Pons (tissue), 1 donor: ENCODE results near the gene FMN1.

Source experiments
- DNase-seq: peaks from one replicate; pipeline ENCODE4 v3.0.0-alpha.2; 2016; ENCODE audit warnings: low spot score

The FMN1 gene

GRCh38 chr15:32919749-32920414 lies 274.6 kb downstream of the FMN1 start:
- DNase-seq: no peak

- DNase-seq: no peak
These were observed 276.0 kb downstream of the FMN1 start for GRCh38 chr15:32918547-32918946.

- DNase-seq: no peak
These were observed 283.7 kb downstream of the FMN1 start for GRCh38 chr15:32910839-32911238.

GRCh38 chr15:32909431-32909830 lies 285.1 kb downstream of the FMN1 start:
- no peak for DNase-seq

GRCh38 chr15:32908872-32909271 lies 285.6 kb downstream of the FMN1 start:
- DNase-seq: peak; percentile 30

GRCh38 chr15:32908135-32908801 lies 286.2 kb downstream of the FMN1 start:
- DNase-seq: peak; percentile 75

- no peak for DNase-seq
These were observed 289.0 kb downstream of the FMN1 start for GRCh38 chr15:32905481-32905880.

- no peak for DNase-seq
These were observed 290.1 kb downstream of the FMN1 start for GRCh38 chr15:32904448-32904847.

- DNase-seq: no peak
These were observed 290.8 kb downstream of the FMN1 start for GRCh38 chr15:32903591-32904290.

GRCh38 chr15:32901995-32902394 lies 292.5 kb downstream of the FMN1 start:
- no peak for DNase-seq

- no peak for DNase-seq
These were observed 293.3 kb downstream of the FMN1 start for GRCh38 chr15:32901192-32901591.

- DNase-seq: no peak
These were observed 295.4 kb downstream of the FMN1 start for GRCh38 chr15:32899126-32899596.

GRCh38 chr15:32898414-32898813 lies 296.1 kb downstream of the FMN1 start:
- no peak for DNase-seq

GRCh38 chr15:32893421-32893820 lies 301.1 kb downstream of the FMN1 start:
- no peak for DNase-seq

- no peak for DNase-seq
These were observed 305.3 kb downstream of the FMN1 start for GRCh38 chr15:32889214-32889613.

GRCh38 chr15:32888221-32888761 lies 306.2 kb downstream of the FMN1 start:
- DNase-seq: no peak

GRCh38 chr15:32887090-32887489 lies 307.4 kb downstream of the FMN1 start:
- DNase-seq: no peak

- no peak for DNase-seq
These were observed 308.1 kb downstream of the FMN1 start for GRCh38 chr15:32886459-32886858.

GRCh38 chr15:32885713-32886112 lies 308.8 kb downstream of the FMN1 start:
- no peak for DNase-seq

- DNase-seq: no peak
These were observed 310.4 kb downstream of the FMN1 start for GRCh38 chr15:32884146-32884545.

GRCh38 chr15:32882955-32883354 lies 311.6 kb downstream of the FMN1 start:
- no peak for DNase-seq

GRCh38 chr15:32881528-32881927 lies 313.0 kb downstream of the FMN1 start:
- DNase-seq: no peak

GRCh38 chr15:32880642-32881041 lies 313.9 kb downstream of the FMN1 start:
- DNase-seq: no peak
